CD4-positive, CD25-positive, alpha-beta regulatory T cell (primary cell): Measurements from ENCODE around the gene SURF4. TPM values are rescaled to one million over a fixed set of nuclear protein-coding genes. Genes with fewer than 3 reads are reported as not detected.
A peak's percentile ranks its signal among the peaks of the same experiment; 100 is the strongest.

Experiments
- ATAC-seq, 2 donors: fragments of 150-1000 bp; cut with Tn5 transposase; one replicate each; pipeline ENCODE4 v1.10.0; 2021; ENCODE audit warnings: low read depth in 2 of 2, moderate number of reproducible peaks in 2 of 2, moderate library complexity in 1 of 2
- DNase-seq, 3 donors: peaks; one replicate each; pipeline versions ENCODE4 v3.0.0 to v3.0.0-alpha.2; 2012 to 2022; ENCODE audit warnings: mixed read lengths in 1 of 3
- H3K27ac ChIP-seq: one replicate; pipeline ENCODE4 v1.7.0; 2013; ENCODE audit warnings: mild to moderate bottlenecking, low read length; ENCODE audit not compliant: insufficient read depth, poor library complexity, severe bottlenecking
- H3K27me3 ChIP-seq: one replicate; pipeline ENCODE4 v1.7.0; 2013; ENCODE audit warnings: low read length; ENCODE audit not compliant: control insufficient read depth, insufficient read depth
- H3K36me3 ChIP-seq: one replicate; pipeline ENCODE4 v1.7.0; 2013; ENCODE audit warnings: mild to moderate bottlenecking, low read length, moderate library complexity; ENCODE audit not compliant: control insufficient read depth, insufficient read depth
- H3K4me1 ChIP-seq: 2 replicates; pipeline ENCODE4 v1.7.0; 2013; ENCODE audit warnings: mild to moderate bottlenecking, low read length; ENCODE audit not compliant: insufficient read depth, control insufficient read depth, poor library complexity, severe bottlenecking
- H3K4me3 ChIP-seq: one replicate; pipeline ENCODE4 v1.7.0; 2013; ENCODE audit warnings: low read depth, mild to moderate bottlenecking, low read length, moderate library complexity
- H3K9me3 ChIP-seq, 2 experiments: 1 replicate in 1 of 2; 2 replicates in 1 of 2; pipeline ENCODE4 v1.7.0; 2013; ENCODE audit warnings: low read length in 2 of 2, mild to moderate bottlenecking in 1 of 2, moderate library complexity in 1 of 2; ENCODE audit not compliant: control insufficient read depth in 2 of 2
- H3K27ac Mint-ChIP-seq, 3 donors: one replicate each; pipeline ENCODE4 v1.8.0; 2020 to 2022; ENCODE audit warnings: mild to moderate bottlenecking in 3 of 3, mixed read lengths in 3 of 3, moderate library complexity in 2 of 3
- H3K27me3 Mint-ChIP-seq: one replicate; pipeline ENCODE4 v1.8.0; 2022; ENCODE audit warnings: mild to moderate bottlenecking, mixed read lengths
- H3K36me3 Mint-ChIP-seq: one replicate; pipeline ENCODE4 v1.8.0; 2020; ENCODE audit warnings: mixed read lengths
- H3K4me1 Mint-ChIP-seq, 4 donors: one replicate each; pipeline ENCODE4 v1.8.0; 2020 to 2022; ENCODE audit warnings: mixed read lengths in 4 of 4, mild to moderate bottlenecking in 1 of 4
- H3K4me3 Mint-ChIP-seq, 4 donors: one replicate each; pipeline ENCODE4 v1.8.0; 2020 to 2022; ENCODE audit warnings: mild to moderate bottlenecking in 4 of 4, mixed read lengths in 4 of 4, moderate library complexity in 3 of 4
- H3K9me3 Mint-ChIP-seq, 7 donors: one replicate each; pipeline ENCODE4 v1.8.0; 2020 to 2022; ENCODE audit warnings: mixed read lengths in 7 of 7, mild to moderate bottlenecking in 3 of 7, moderate library complexity in 2 of 7
- polyA plus RNA-seq, 4 donors: library from polyadenylated mRNA; unstranded; fragments of 300-500 nt; fragmentation: Illumina TruSeq; gene quantifications; one replicate each; pipeline ENCODE4 v1.2.3, GENCODE V29; 2021
- total RNA-seq: library from RNA; stranded (reverse); gene quantifications from one replicate; pipeline ENCODE4 v1.2.3, GENCODE V29; 2022

Gene SURF4
- total and polyA plus RNA-seq, 5 donors from 2014 or later = 132 to 227 (median 206) TPM

- Mint-ChIP-seq H3K4me1 (peaks cover 0 to 66% (median 40%) of the 10 kb centered on the region in 4 donors), H3K4me3 (peak within 1 kb of the TSS; percentile 90 to 96 (median 94)), H3K27ac (peak within 1 kb of the TSS; percentile 89 to 96 (median 91)), H3K9me3 (no peaks in the 10 kb centered on the region), H3K36me3 (peaks cover 10% of the 10 kb centered on the region), H3K27me3 (no peaks in the 10 kb centered on the region)
- Histone ChIP-seq H3K4me1 (peaks cover 21% of the 10 kb centered on the region), H3K36me3 (peaks cover 27% of the 10 kb centered on the region), H3K27me3 (no peaks in the 10 kb centered on the region), H3K9me3 (no peaks in the 10 kb centered on the region), H3K4me3 (peak within 1 kb of the TSS; percentile 91), H3K27ac (peak within 1 kb of the TSS; percentile 69)
- peak; percentile 68 to 96 (median 85) for DNase-seq
- peak; percentile 90 to 93 for ATAC-seq
These were observed 41.9 kb upstream of the SURF4 start, which contains the start of gene REXO4 for GRCh38 chr9:133417541-133418461. Gene REXO4 (minus strand): TSS chr9:133418010. CDS start chr9:133417844, 166 bp downstream.

- Mint-ChIP-seq H3K27ac (no peak overlapping the region), H3K4me3 (peak overlapping the region in 2 of 4 donors; percentile 92 to 95), H3K36me3 (peaks cover 19% of the 10 kb centered on the region), H3K4me1 (peaks cover 0 to 60% (median 38%) of the 10 kb centered on the region in 4 donors), H3K9me3 (no peaks in the 10 kb centered on the region), H3K27me3 (no peaks in the 10 kb centered on the region)
- H3K27ac ChIP-seq = no peak overlapping the region
- DNase-seq (no peak), ATAC-seq (no peak)
- H3K27me3 ChIP-seq = no peaks in the 10 kb centered on the region
- no peaks in the 10 kb centered on the region for H3K9me3 ChIP-seq
- peaks cover 21% of the 10 kb centered on the region for H3K4me1 ChIP-seq
- H3K4me3 ChIP-seq = no peak overlapping the region
- H3K36me3 ChIP-seq = peaks cover 52% of the 10 kb centered on the region
These were observed 39.3 kb upstream of the SURF4 start for GRCh38 chr9:133415170-133415569.

DNA sequence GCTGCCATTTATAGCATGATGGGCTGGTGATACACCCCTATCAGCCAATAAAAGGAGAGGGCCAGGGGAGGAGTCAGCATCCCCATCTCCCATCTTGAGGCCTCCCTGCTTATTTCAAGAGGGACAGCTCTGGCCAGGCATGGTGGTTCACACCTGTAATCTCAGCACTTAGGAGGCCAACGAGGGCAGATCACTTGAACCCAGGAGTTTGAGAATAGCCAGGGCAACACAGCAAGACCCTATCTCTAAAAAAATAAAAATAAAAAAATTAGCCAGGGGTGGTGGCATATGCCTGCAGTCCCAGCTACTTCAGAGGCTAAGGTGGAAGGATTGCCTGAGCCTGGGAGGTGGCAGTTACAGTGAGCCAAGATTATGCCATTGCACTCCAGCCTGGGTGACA is 32.2 kb upstream of the SURF4 start:
- no peak overlapping the region for H3K27ac ChIP-seq
- Mint-ChIP-seq H3K36me3 (peaks cover 31% of the 10 kb centered on the region), H3K9me3 (no peaks in the 10 kb centered on the region), H3K4me1 (peaks cover 0 to 22% (median 11%) of the 10 kb centered on the region in 4 donors), H3K27ac (no peak overlapping the region), H3K27me3 (no peaks in the 10 kb centered on the region), H3K4me3 (no peak overlapping the region)
- no peak for ATAC-seq
- no peak overlapping the region for H3K4me3 ChIP-seq
- no peak for DNase-seq
- H3K9me3 ChIP-seq = no peaks in the 10 kb centered on the region
- no peaks in the 10 kb centered on the region for H3K27me3 ChIP-seq
- H3K36me3 ChIP-seq = peaks cover 68% of the 10 kb centered on the region
- no peaks in the 10 kb centered on the region for H3K4me1 ChIP-seq

DNA sequence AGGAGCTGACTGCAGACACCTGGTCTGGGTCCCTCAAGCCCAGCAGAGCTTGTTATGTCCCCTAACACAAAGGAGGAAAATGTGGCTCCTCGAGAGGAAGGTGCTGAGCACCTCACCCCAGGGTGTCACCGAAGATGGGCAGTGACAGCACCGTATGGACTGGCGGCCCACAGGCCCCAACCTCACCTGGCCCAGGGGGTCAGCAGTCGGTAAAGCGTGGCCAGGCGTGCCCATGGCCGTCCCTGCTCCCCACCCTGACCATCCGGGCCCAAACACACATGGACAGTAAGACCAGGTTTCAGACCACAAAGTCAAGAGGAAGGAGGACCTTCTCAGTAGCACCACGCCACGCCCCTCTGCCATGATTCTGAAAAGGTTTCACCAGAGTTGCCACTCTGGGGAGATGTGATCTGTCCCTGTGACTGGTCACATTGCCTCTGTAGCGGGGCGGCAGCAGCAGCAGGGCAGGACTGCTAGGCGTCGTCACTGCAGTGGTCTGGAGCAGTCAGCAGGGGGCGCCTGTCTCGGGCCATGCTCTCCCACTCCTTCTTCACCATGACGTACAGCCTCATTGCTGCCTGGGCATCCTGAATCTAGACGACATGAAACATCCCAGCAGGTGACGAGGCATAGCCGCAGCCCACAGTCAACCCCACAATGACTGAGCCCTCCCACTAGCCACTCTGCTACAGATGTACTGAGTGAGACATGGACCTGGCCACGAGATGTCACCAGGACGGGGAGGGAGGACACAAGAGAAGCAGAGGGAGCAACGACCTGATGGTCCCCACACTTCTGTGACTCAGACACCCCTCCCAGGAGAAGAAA is 30.8 kb upstream of the SURF4 start:
- DNase-seq (peak; percentile 61 to 76 (median 70)), ATAC-seq (peak; percentile 75 to 87)
- Histone ChIP-seq H3K27ac (peak overlapping the region; percentile 47), H3K4me1 (no peaks in the 10 kb centered on the region), H3K36me3 (peaks cover 55% of the 10 kb centered on the region), H3K4me3 (no peak overlapping the region), H3K9me3 (no peaks in the 10 kb centered on the region), H3K27me3 (no peaks in the 10 kb centered on the region)
- Mint-ChIP-seq H3K36me3 (peaks cover 31% of the 10 kb centered on the region), H3K4me1 (peaks cover 0 to 14% (median 9%) of the 10 kb centered on the region in 4 donors), H3K4me3 (no peak overlapping the region), H3K27ac (peak overlapping the region in 2 of 3 donors; percentile 63 to 87), H3K9me3 (no peaks in the 10 kb centered on the region), H3K27me3 (no peaks in the 10 kb centered on the region)

GRCh38 chr9:133405508-133406438 is 29.9 kb upstream of the SURF4 start:
- no peak for ATAC-seq
- Histone ChIP-seq H3K36me3 (peaks cover 47% of the 10 kb centered on the region), H3K4me3 (no peak overlapping the region), H3K4me1 (no peaks in the 10 kb centered on the region), H3K27ac (no peak overlapping the region), H3K27me3 (no peaks in the 10 kb centered on the region), H3K9me3 (no peaks in the 10 kb centered on the region)
- H3K4me1 Mint-ChIP-seq = peaks cover 0 to 14% (median 9%) of the 10 kb centered on the region in 4 donors
- no peak overlapping the region for H3K27ac Mint-ChIP-seq
- no peaks in the 10 kb centered on the region for H3K27me3 Mint-ChIP-seq
- no peaks in the 10 kb centered on the region for H3K9me3 Mint-ChIP-seq
- peaks cover 28% of the 10 kb centered on the region for H3K36me3 Mint-ChIP-seq
- DNase-seq = no peak
- no peak overlapping the region for H3K4me3 Mint-ChIP-seq

- Mint-ChIP-seq H3K27me3 (no peaks in the 10 kb centered on the region), H3K4me1 (peaks cover 0 to 9% (median 8%) of the 10 kb centered on the region in 4 donors), H3K27ac (no peak overlapping the region), H3K4me3 (peak overlapping the region in 1 of 4 donors; percentile 61), H3K9me3 (no peaks in the 10 kb centered on the region), H3K36me3 (peaks cover 15% of the 10 kb centered on the region)
- Histone ChIP-seq H3K27me3 (no peaks in the 10 kb centered on the region), H3K9me3 (no peaks in the 10 kb centered on the region), H3K36me3 (peaks cover 35% of the 10 kb centered on the region), H3K4me1 (no peaks in the 10 kb centered on the region), H3K4me3 (no peak overlapping the region), H3K27ac (no peak overlapping the region)
- DNase-seq (no peak), ATAC-seq (no peak)
These were observed 28.7 kb upstream of the SURF4 start for GRCh38 chr9:133404454-133405002.
